H9 (cell line): ENCODE results near the gene KCNJ16. TPM values are rescaled to one million over a fixed set of nuclear protein-coding genes. Genes with fewer than 3 reads are reported as not detected.

Source experiments
- DNase-seq: peaks from one replicate; pipeline ENCODE4 v3.0.0-alpha.2; 2017
- H2AFZ ChIP-seq: one replicate; pipeline ENCODE4 v1.6.1; 2013; ENCODE audit warnings: mild to moderate bottlenecking, low read length, control low read depth, moderate library complexity
- H2AK5ac ChIP-seq: 2 replicates; pipeline ENCODE4 v1.6.1; 2013; ENCODE audit warnings: low read length, control low read depth, mixed read lengths; ENCODE audit not compliant: insufficient read length
- H2BK120ac ChIP-seq: one replicate; pipeline ENCODE4 v1.6.1; 2013; ENCODE audit warnings: low read depth, mild to moderate bottlenecking, low read length, control low read depth, inconsistent platforms; ENCODE audit not compliant: poor library complexity, severe bottlenecking
- H2BK12ac ChIP-seq: 2 replicates; pipeline ENCODE4 v1.6.1; 2013; ENCODE audit warnings: low read length, control low read depth, mixed read lengths, low read depth; ENCODE audit not compliant: insufficient read length
- H2BK15ac ChIP-seq: 2 replicates; pipeline ENCODE4 v1.6.1; 2013; ENCODE audit warnings: low read depth, low read length, control low read depth
- H2BK20ac ChIP-seq: one replicate; pipeline ENCODE4 v1.6.1; 2013; ENCODE audit warnings: low read depth, mild to moderate bottlenecking, low read length, control low read depth, inconsistent platforms; ENCODE audit not compliant: poor library complexity, severe bottlenecking
- H2BK5ac ChIP-seq: 2 replicates; pipeline ENCODE4 v1.6.1; 2013; ENCODE audit warnings: low read length, control low read depth, mixed read lengths; ENCODE audit not compliant: insufficient read length
- H3K14ac ChIP-seq: 2 replicates; pipeline ENCODE4 v1.6.1; 2013; ENCODE audit warnings: low read length, control low read depth; ENCODE audit not compliant: insufficient read depth
- H3K18ac ChIP-seq: 2 replicates; pipeline ENCODE4 v1.6.1; 2013; ENCODE audit warnings: low read depth, mild to moderate bottlenecking, mixed read lengths, low read length, control low read depth; ENCODE audit not compliant: insufficient read length
- H3K23ac ChIP-seq: 2 replicates; pipeline ENCODE4 v1.6.1; 2013; ENCODE audit warnings: low read length, control low read depth, mixed read lengths, low read depth; ENCODE audit not compliant: insufficient read length
- H3K23me2 ChIP-seq: 2 replicates; pipeline ENCODE4 v1.6.1; 2013; ENCODE audit warnings: low read depth, mild to moderate bottlenecking, mixed read lengths, low read length, control low read depth; ENCODE audit not compliant: insufficient read length, poor library complexity, severe bottlenecking
- H3K27ac ChIP-seq: 2 replicates; pipeline ENCODE4 v1.5.1; 2013; ENCODE audit warnings: low read length, control low read depth, mixed read lengths, low read depth; ENCODE audit not compliant: insufficient read length
- H3K27me3 ChIP-seq: 2 replicates; pipeline ENCODE4 v1.6.1; 2013; ENCODE audit warnings: low read length, control low read depth, inconsistent platforms; ENCODE audit not compliant: insufficient read depth
- H3K4ac ChIP-seq: 2 replicates; pipeline ENCODE4 v1.6.1; 2013; ENCODE audit warnings: low read depth, mild to moderate bottlenecking, control low read depth, inconsistent platforms, low read length, moderate library complexity
- H3K4me1 ChIP-seq: 2 replicates; pipeline ENCODE4 v1.6.1; 2013; ENCODE audit warnings: low read length, control low read depth, inconsistent platforms; ENCODE audit not compliant: insufficient read depth
- H3K4me2 ChIP-seq: 2 replicates; pipeline ENCODE4 v1.6.1; 2013; ENCODE audit warnings: low read length, control low read depth, mixed read lengths; ENCODE audit not compliant: insufficient read length, insufficient read depth
- H3K56ac ChIP-seq: 2 replicates; pipeline ENCODE4 v1.6.1; 2013; ENCODE audit warnings: low read depth, mild to moderate bottlenecking, mixed read lengths, low read length, control low read depth; ENCODE audit not compliant: insufficient read length
- H3K79me1 ChIP-seq: 2 replicates; pipeline ENCODE4 v1.6.1; 2013; ENCODE audit warnings: low read depth, mild to moderate bottlenecking, moderate library complexity, low read length, control low read depth, inconsistent platforms; ENCODE audit not compliant: insufficient read depth, poor library complexity, severe bottlenecking
- H3K79me2 ChIP-seq: 2 replicates; pipeline ENCODE4 v1.6.1; 2013; ENCODE audit warnings: low read length, control low read depth, inconsistent platforms; ENCODE audit not compliant: insufficient read depth
- H3K9ac ChIP-seq: 2 replicates; pipeline ENCODE4 v1.6.1; 2013; ENCODE audit warnings: low read length, control low read depth, mixed read lengths; ENCODE audit not compliant: insufficient read length; ENCODE audit errors: extremely low read depth
- H3K9me3 ChIP-seq: one replicate; pipeline ENCODE4 v1.6.1; 2013; ENCODE audit warnings: low read depth, low read length, inconsistent platforms; ENCODE audit not compliant: control insufficient read depth
- H3T11ph ChIP-seq: one replicate; pipeline ENCODE4 v1.6.1; 2013; ENCODE audit warnings: mild to moderate bottlenecking, low read length, control low read depth, inconsistent platforms
- H4K20me1 ChIP-seq: one replicate; pipeline ENCODE4 v1.6.1; 2013; ENCODE audit not compliant: control insufficient read depth, insufficient read length, insufficient read depth
- H4K5ac ChIP-seq: 2 replicates; pipeline ENCODE4 v1.6.1; 2013; ENCODE audit warnings: low read depth, mild to moderate bottlenecking, mixed read lengths, low read length, control low read depth; ENCODE audit not compliant: insufficient read length
- H4K8ac ChIP-seq: replicated peaks from 2 replicates; pipeline ENCODE4 v1.6.1; 2013; ENCODE audit warnings: low read length, control low read depth, mixed read lengths, low read depth; ENCODE audit not compliant: insufficient read length
- H4K91ac ChIP-seq: 2 replicates; pipeline ENCODE4 v1.6.1; 2013; ENCODE audit warnings: low read depth, mild to moderate bottlenecking, moderate library complexity, mixed read lengths, low read length, control low read depth; ENCODE audit not compliant: insufficient read length
- H3K27ac Mint-ChIP-seq, 3 experiments: 2 replicates in 2 of 3; 3 replicates in 1 of 3; pipeline ENCODE4 v1.8.0; 2020 to 2021; ENCODE audit warnings: mixed read lengths in 3 of 3, mild to moderate bottlenecking in 1 of 3, moderate library complexity in 1 of 3
- H3K27me3 Mint-ChIP-seq: 2 replicates; pipeline ENCODE4 v1.8.0; 2021; ENCODE audit warnings: low read depth, mild to moderate bottlenecking, moderate library complexity, mixed read lengths
- H3K36me3 Mint-ChIP-seq, 3 experiments: 2 replicates in 2 of 3; 3 replicates in 1 of 3; pipeline ENCODE4 v1.8.0; 2020 to 2021; ENCODE audit warnings: low read depth in 3 of 3, mixed read lengths in 3 of 3; ENCODE audit not compliant: insufficient read depth in 1 of 3
- H3K4me1 Mint-ChIP-seq, 2 experiments: 2 replicates each; pipeline ENCODE4 v1.8.0; 2020; ENCODE audit warnings: mixed read lengths in 2 of 2
- H3K4me3 Mint-ChIP-seq, 2 experiments: 2 replicates in 1 of 2; 3 replicates in 1 of 2; pipeline ENCODE4 v1.8.0; 2020 to 2021; ENCODE audit warnings: mild to moderate bottlenecking in 2 of 2, mixed read lengths in 2 of 2, moderate library complexity in 1 of 2
- H3K9me3 Mint-ChIP-seq, 2 experiments: 2 replicates in 1 of 2; 3 replicates in 1 of 2; pipeline ENCODE4 v1.8.0; 2020; ENCODE audit warnings: mild to moderate bottlenecking in 2 of 2, mixed read lengths in 2 of 2, moderate library complexity in 1 of 2
- total RNA-seq: library from RNA; stranded (reverse); gene quantifications from 2 replicates; pipeline ENCODE4 v1.2.1, GENCODE V29; 2021
- TF ChIP-seq, protein P1 (sequence below): fragments of 200-600 bp; sonication (generic); conservative IDR thresholded peaks from 3 replicates; pipeline ENCODE4 v1.8.0; 2021; ENCODE audit warnings: antibody characterized with exemption, mild to moderate bottlenecking

KCNJ16 gene
- total RNA-seq, 1 experiment from 2014 or later = not detected

DNA sequence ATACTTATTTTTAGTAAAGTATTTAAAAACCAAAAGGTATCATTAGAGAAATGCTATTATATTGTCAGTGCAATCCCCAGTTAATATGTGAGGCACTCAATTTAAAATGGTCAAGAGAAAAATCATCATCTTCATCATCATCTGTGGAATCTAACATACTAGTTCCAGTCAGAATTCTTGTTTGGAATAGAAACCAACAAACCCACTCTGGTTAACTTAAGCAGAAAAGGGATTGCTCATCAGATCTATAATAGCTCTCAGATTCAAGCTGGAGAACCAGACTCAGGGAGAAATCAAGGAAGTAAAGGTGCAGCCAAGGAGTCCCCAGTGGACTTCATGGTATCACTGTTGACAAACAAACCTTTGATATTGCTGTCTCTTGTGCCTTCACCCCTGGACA lies 43.7 kb upstream of the KCNJ16 start:
- Histone ChIP-seq H3K18ac (no peak overlapping the region), H2BK120ac (no peak overlapping the region), H2AFZ (no peak overlapping the region), H3K4ac (no peak overlapping the region), H2AK5ac (no peak overlapping the region), H4K5ac (no peak overlapping the region), H3K79me2 (no peaks in the 10 kb centered on the region), H2BK20ac (no peak overlapping the region), H3K9me3 (no peaks in the 10 kb centered on the region), H3K79me1 (no peaks in the 10 kb centered on the region), H3K4me2 (no peak overlapping the region), H3K27me3 (no peaks in the 10 kb centered on the region), H3K27ac (no peak overlapping the region), H3K23ac (no peak overlapping the region), H4K91ac (no peak overlapping the region), H4K8ac (no peak overlapping the region), H3K56ac (no peak overlapping the region), H2BK12ac (no peak overlapping the region), H3T11ph (no peak overlapping the region), H2BK15ac (no peak overlapping the region), H3K4me1 (no peaks in the 10 kb centered on the region), H3K14ac (no peak overlapping the region), H3K9ac (no peak overlapping the region), H2BK5ac (no peak overlapping the region), H4K20me1 (no peaks in the 10 kb centered on the region), H3K23me2 (no peaks in the 10 kb centered on the region)
- no peak overlapping the region for H3K27ac Mint-ChIP-seq
- DNase-seq = no peak
- H3K27me3 Mint-ChIP-seq = no peaks in the 10 kb centered on the region
- TF ChIP-seq, protein P1, sequence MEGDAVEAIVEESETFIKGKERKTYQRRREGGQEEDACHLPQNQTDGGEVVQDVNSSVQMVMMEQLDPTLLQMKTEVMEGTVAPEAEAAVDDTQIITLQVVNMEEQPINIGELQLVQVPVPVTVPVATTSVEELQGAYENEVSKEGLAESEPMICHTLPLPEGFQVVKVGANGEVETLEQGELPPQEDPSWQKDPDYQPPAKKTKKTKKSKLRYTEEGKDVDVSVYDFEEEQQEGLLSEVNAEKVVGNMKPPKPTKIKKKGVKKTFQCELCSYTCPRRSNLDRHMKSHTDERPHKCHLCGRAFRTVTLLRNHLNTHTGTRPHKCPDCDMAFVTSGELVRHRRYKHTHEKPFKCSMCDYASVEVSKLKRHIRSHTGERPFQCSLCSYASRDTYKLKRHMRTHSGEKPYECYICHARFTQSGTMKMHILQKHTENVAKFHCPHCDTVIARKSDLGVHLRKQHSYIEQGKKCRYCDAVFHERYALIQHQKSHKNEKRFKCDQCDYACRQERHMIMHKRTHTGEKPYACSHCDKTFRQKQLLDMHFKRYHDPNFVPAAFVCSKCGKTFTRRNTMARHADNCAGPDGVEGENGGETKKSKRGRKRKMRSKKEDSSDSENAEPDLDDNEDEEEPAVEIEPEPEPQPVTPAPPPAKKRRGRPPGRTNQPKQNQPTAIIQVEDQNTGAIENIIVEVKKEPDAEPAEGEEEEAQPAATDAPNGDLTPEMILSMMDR = no peak
- H3K4me1 Mint-ChIP-seq = peaks cover 2 to 6% of the 10 kb centered on the region in 2 experiments; a peak in 3 of 4 replicates
- no peaks in the 10 kb centered on the region; a peak in 2 of 7 replicates for H3K36me3 Mint-ChIP-seq
- H3K4me3 Mint-ChIP-seq = no peak overlapping the region
- H3K9me3 Mint-ChIP-seq = no peaks in the 10 kb centered on the region; a peak in 1 of 5 replicates
